Neural progenitor cell (in vitro differentiated cells): ENCODE results near the gene KNDC1. TPM values are rescaled to one million over a fixed set of nuclear protein-coding genes. Genes with fewer than 3 reads are reported as not detected.

Source experiments
- DNase-seq: peaks from one replicate; pipeline ENCODE4 v3.0.0-alpha.2; 2016; ENCODE audit warnings: low spot score
- H2AFZ ChIP-seq: fragments of 200-600 bp; sonication (generic); replicated peaks from 2 replicates; pipeline ENCODE4 v1.6.1; 2016; ENCODE audit warnings: antibody characterized with exemption
- H3F3A ChIP-seq: fragments of 200-600 bp; sonication (generic); 2 replicates; pipeline ENCODE4 v1.6.1; 2016; ENCODE audit warnings: antibody characterized with exemption, low read depth
- H3K27ac ChIP-seq: fragments of 200-600 bp; sonication (generic); 2 replicates; pipeline ENCODE4 v1.5.1; 2016; ENCODE audit warnings: mild to moderate bottlenecking
- H3K27me3 ChIP-seq: fragments of 200-600 bp; sonication (generic); 2 replicates; pipeline ENCODE4 v1.6.1; 2016; ENCODE audit warnings: mild to moderate bottlenecking, moderate library complexity
- H3K36me3 ChIP-seq: fragments of 200-600 bp; sonication (generic); 2 replicates; pipeline ENCODE4 v1.5.1; 2016
- H3K4me1 ChIP-seq: fragments of 200-600 bp; sonication (generic); 2 replicates; pipeline ENCODE4 v1.6.1; 2016; ENCODE audit warnings: mixed run types
- H3K4me2 ChIP-seq: fragments of 200-600 bp; sonication (generic); 2 replicates; pipeline ENCODE4 v1.6.1; 2016
- H3K4me3 ChIP-seq: fragments of 200-600 bp; sonication (generic); 2 replicates; pipeline ENCODE4 v1.5.1; 2016
- H3K79me2 ChIP-seq: fragments of 200-600 bp; sonication (generic); 2 replicates; pipeline ENCODE4 v1.6.1; 2016; ENCODE audit warnings: low read depth
- H3K9ac ChIP-seq: fragments of 200-600 bp; sonication (generic); 2 replicates; pipeline ENCODE4 v1.6.1; 2016
- H3K9me3 ChIP-seq: fragments of 200-600 bp; sonication (generic); 2 replicates; pipeline ENCODE4 v1.5.1; 2016; ENCODE audit warnings: low read depth
- H4K20me1 ChIP-seq: fragments of 200-600 bp; sonication (generic); 2 replicates; pipeline ENCODE4 v1.6.1; 2016; ENCODE audit warnings: low read depth
- H3K27ac Mint-ChIP-seq: 3 replicates; pipeline ENCODE4 v1.8.0; 2021; ENCODE audit warnings: mixed read lengths
- H3K27me3 Mint-ChIP-seq: 2 replicates; pipeline ENCODE4 v1.8.0; 2022; ENCODE audit warnings: low read depth, mild to moderate bottlenecking, inconsistent platforms, moderate library complexity, mixed read lengths; ENCODE audit not compliant: insufficient read depth
- H3K36me3 Mint-ChIP-seq: 3 replicates; pipeline ENCODE4 v1.8.0; 2021; ENCODE audit warnings: mixed read lengths
- H3K4me1 Mint-ChIP-seq: 3 replicates; pipeline ENCODE4 v1.8.0; 2021; ENCODE audit warnings: mixed read lengths
- H3K4me3 Mint-ChIP-seq: 3 replicates; pipeline ENCODE4 v1.8.0; 2021; ENCODE audit warnings: mild to moderate bottlenecking, moderate library complexity, mixed read lengths
- H3K9me3 Mint-ChIP-seq: 3 replicates; pipeline ENCODE4 v1.8.0; 2020; ENCODE audit warnings: mixed read lengths
- CTCF ChIP-seq: fragments of 200-600 bp; sonication (generic); IDR thresholded peaks from 2 replicates; pipeline ENCODE4 v1.5.1; 2017; ENCODE audit warnings: antibody characterized with exemption, mild to moderate bottlenecking
- EZH2 ChIP-seq: fragments of 200-600 bp; sonication (generic); IDR thresholded peaks from 2 replicates; pipeline ENCODE4 v1.6.1; 2017; ENCODE audit warnings: antibody characterized with exemption, mild to moderate bottlenecking, moderate library complexity
- EZH2phosphoT487 ChIP-seq: fragments of 200-600 bp; sonication (generic); IDR thresholded peaks from 2 replicates; pipeline ENCODE4 v1.6.1; 2017; ENCODE audit warnings: antibody characterized with exemption
- total RNA-seq: library from RNA; depleted of rRNA; stranded (reverse); fragments of >200 nt; gene quantifications from 2 replicates; pipeline ENCODE4 v1.2.3, GENCODE V29; 2015; ENCODE audit warnings: low replicate concordance

The KNDC1 gene
- total RNA-seq, 1 donor from 2014 or later = 1.8 TPM

GRCh38 chr10:133236401-133237240 is 76.6 kb downstream of the KNDC1 start:
- Histone ChIP-seq H4K20me1 (peaks cover 17% of the 10 kb centered on the region), H3K4me2 (peak overlapping the region; percentile 80), H3K27me3 (peaks cover 97% of the 10 kb centered on the region), H3F3A (peaks cover 23% of the 10 kb centered on the region), H3K4me1 (peaks cover 30% of the 10 kb centered on the region), H3K27ac (no peak overlapping the region), H3K79me2 (no peaks in the 10 kb centered on the region), H3K36me3 (no peaks in the 10 kb centered on the region), H2AFZ (peak overlapping the region; percentile 68), H3K9ac (no peak overlapping the region), H3K4me3 (peak overlapping the region; percentile 47), H3K9me3 (no peaks in the 10 kb centered on the region)
- H3K36me3 Mint-ChIP-seq = no peaks in the 10 kb centered on the region
- H3K9me3 Mint-ChIP-seq = peaks cover 5% of the 10 kb centered on the region
- H3K4me1 Mint-ChIP-seq = peaks cover 10% of the 10 kb centered on the region
- DNase-seq = peak; percentile 47
- H3K4me3 Mint-ChIP-seq = no peak overlapping the region
- TF ChIP-seq CTCF (no peak), EZH2phosphoT487 (peak; percentile 79), EZH2 (peak; percentile 94)
- peaks cover 68% of the 10 kb centered on the region for H3K27me3 Mint-ChIP-seq
- H3K27ac Mint-ChIP-seq = no peak overlapping the region

DNA sequence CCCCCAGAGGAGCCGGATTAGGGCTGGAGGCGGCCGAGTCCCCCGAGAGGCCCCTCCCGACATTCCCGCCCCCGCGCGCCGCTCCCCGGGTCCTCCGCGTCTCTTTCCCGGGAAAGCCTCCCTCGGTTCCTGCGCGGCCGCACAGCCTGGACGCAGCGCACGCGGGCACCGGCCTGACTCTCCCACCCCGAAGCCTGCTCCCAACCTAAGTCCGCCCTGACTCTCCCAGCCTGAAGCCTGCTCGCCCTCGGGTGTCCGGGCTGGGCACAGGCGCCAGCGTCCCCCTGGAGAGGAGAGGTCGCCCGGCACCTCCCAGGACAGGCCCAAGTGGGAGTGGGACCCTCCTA is 77.2 kb downstream of the KNDC1 start:
- H3K27me3 Mint-ChIP-seq = peaks cover 62% of the 10 kb centered on the region
- no peak overlapping the region for H3K27ac Mint-ChIP-seq
- TF ChIP-seq EZH2phosphoT487 (peak; percentile 11), EZH2 (peak; percentile 83), CTCF (no peak)
- peaks cover 11% of the 10 kb centered on the region for H4K20me1 ChIP-seq
- H3K4me3 ChIP-seq = peak overlapping the region; percentile 47
- peak overlapping the region; percentile 14 for H2AFZ ChIP-seq
- no peaks in the 10 kb centered on the region for H3K36me3 ChIP-seq
- peaks cover 10% of the 10 kb centered on the region for H3K4me1 Mint-ChIP-seq
- no peaks in the 10 kb centered on the region for H3K9me3 ChIP-seq
- no peak overlapping the region for H3K27ac ChIP-seq
- no peak overlapping the region for H3K9ac ChIP-seq
- H3K4me3 Mint-ChIP-seq = no peak overlapping the region
- peaks cover 30% of the 10 kb centered on the region for H3K4me1 ChIP-seq
- peaks cover 91% of the 10 kb centered on the region for H3K27me3 ChIP-seq
- H3K9me3 Mint-ChIP-seq = peaks cover 3% of the 10 kb centered on the region
- H3K79me2 ChIP-seq = no peaks in the 10 kb centered on the region
- H3F3A ChIP-seq = peaks cover 23% of the 10 kb centered on the region
- DNase-seq = peak; percentile 58
- H3K4me2 ChIP-seq = peak overlapping the region; percentile 80
- no peaks in the 10 kb centered on the region for H3K36me3 Mint-ChIP-seq

DNA sequence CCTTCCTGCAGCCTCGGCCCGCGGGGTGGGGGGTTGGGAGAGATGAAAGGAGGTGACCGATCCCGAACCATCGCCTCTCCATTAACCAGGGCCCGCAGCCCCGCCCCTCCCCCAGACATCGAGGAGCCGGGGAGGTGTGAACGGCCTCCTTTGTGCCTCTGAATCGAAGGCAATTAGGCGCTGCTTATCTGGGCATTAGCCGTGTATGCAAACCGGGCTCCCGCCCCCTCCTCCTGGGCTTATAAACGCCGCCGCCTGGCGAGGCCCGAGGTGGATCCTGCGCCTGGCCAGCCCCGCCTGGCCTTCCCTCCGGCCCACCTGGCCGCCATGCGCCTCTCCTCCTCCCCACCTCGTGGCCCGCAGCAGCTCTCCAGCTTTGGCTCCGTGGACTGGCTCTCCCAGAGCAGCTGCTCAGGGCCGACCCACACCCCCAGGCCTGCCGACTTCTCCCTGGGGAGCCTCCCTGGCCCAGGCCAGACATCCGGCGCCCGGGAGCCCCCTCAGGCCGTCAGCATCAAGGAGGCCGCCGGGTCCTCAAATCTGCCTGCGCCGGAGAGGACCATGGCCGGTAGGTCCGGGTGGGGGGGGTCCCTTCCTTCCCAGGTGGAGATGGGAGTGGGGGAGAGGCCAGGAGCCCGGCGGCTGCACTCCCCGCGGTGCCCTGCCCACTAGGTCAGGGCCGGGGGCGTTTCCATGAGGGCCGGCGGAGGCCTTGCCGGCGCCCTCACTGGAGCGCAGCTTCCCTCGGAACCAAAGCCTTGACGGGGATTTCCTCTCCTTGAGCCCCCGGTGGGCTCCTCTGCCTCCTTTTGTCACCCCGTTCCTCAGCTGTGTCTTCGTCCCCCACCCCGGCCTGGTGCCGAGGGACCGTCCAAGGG is 77.8 kb downstream of the KNDC1 start, which contains the start of gene VENTX:
Gene VENTX, plus strand, starts transcription at position 268 of the 878 bp plus-strand sequence. Its CDS starts 60 bp downstream, at position 328.
- H3K4me1 ChIP-seq = peaks cover 30% of the 10 kb centered on the region
- peak within 1 kb of the TSS; percentile 80 for H3K4me2 ChIP-seq
- Mint-ChIP-seq H3K36me3 (no peaks in the 10 kb centered on the region), H3K4me3 (peak within 1 kb of the TSS; percentile 53), H3K4me1 (peaks cover 10% of the 10 kb centered on the region), H3K27ac (no peak within 1 kb of the TSS), H3K9me3 (peaks cover 3% of the 10 kb centered on the region), H3K27me3 (peaks cover 56% of the 10 kb centered on the region)
- peak; percentile 90 for DNase-seq
- peaks cover 9% of the 10 kb centered on the region for H4K20me1 ChIP-seq
- H3K79me2 ChIP-seq = no peaks in the 10 kb centered on the region
- no peaks in the 10 kb centered on the region for H3K9me3 ChIP-seq
- H3K4me3 ChIP-seq = peak within 1 kb of the TSS; percentile 47
- H3F3A ChIP-seq = peaks cover 23% of the 10 kb centered on the region
- no peak within 1 kb of the TSS for H3K9ac ChIP-seq
- TF ChIP-seq CTCF = no peak
- no peak for TF ChIP-seq EZH2phosphoT487
- TF ChIP-seq EZH2 = no peak
- no peaks in the 10 kb centered on the region for H3K36me3 ChIP-seq
- H3K27me3 ChIP-seq = peaks cover 85% of the 10 kb centered on the region
- H2AFZ ChIP-seq = peak within 1 kb of the TSS; percentile 68
- no peak within 1 kb of the TSS for H3K27ac ChIP-seq
